ENCODE results near the gene IGHMBP2.
"Not testable (repeated sequence)": the region's sequence is repeated elsewhere in the genome, so short reads cannot be mapped to it uniquely, and the experiment has no call there.

IGHMBP2 gene

GRCh38 chr11:68961245-68961644 is 57.6 kb downstream of the IGHMBP2 start:
- no peak for DNase-seq (ENCODE audit: low spot score)

- peak; percentile 30 for DNase-seq (ENCODE audit: low spot score)
Measured at GRCh38 chr11:68962527-68963250, 59.0 kb downstream of the IGHMBP2 start.

GRCh38 chr11:68963779-68964178 is 60.1 kb downstream of the IGHMBP2 start:
- no peak for DNase-seq (ENCODE audit: low spot score)

DNA sequence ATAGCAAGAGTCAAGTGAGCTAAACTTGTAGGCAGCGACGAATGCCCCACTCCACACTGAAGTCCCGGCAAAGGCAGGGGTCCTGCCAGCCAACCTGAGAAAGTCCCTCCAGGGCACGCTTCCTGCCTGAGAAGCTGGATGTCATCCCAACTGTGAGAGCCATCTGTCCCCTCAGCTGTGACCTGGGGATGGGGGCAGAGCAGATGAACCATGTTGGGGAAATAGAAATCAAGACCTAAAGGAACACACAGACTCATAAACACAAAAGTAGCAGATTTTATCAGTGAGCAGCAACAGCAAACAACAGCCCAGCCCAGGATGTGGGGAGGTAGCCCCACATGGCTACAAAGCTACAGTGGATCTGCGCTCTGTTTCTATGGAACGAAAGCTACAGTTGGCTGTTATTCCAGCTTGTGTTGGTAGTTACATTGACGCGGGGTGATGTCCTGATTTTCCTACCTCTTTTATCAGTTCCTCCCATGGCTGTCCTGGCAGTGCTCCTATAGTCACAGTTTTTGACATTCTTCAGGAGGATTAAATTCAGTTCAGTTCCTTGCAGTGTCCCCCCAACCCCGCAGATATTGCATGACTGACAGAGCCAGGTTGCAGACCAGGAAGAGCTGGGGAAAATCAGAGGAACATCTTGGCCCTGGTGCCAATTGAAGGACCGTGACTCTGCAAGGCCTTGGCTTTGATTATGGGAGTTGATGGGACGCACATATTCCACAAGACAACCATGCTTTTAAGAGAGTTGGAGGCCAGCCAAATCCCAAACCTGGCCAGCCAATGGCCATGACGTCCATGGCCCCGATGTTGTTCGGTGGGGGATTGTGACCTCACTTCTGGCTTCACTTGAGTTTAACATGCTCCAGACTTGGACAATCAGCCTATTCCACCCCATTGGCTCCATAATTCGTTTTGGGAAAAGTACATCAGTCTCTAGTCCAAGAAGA is 62.5 kb downstream of the IGHMBP2 start:
- no peak for DNase-seq (ENCODE audit: low spot score)

- no peak for DNase-seq (ENCODE audit: low spot score)
Measured at GRCh38 chr11:68966894-68967780, 63.4 kb downstream of the IGHMBP2 start.

- DNase-seq (ENCODE audit: low spot score), result no peak
Measured at GRCh38 chr11:68968306-68969250, 64.9 kb downstream of the IGHMBP2 start.

DNA sequence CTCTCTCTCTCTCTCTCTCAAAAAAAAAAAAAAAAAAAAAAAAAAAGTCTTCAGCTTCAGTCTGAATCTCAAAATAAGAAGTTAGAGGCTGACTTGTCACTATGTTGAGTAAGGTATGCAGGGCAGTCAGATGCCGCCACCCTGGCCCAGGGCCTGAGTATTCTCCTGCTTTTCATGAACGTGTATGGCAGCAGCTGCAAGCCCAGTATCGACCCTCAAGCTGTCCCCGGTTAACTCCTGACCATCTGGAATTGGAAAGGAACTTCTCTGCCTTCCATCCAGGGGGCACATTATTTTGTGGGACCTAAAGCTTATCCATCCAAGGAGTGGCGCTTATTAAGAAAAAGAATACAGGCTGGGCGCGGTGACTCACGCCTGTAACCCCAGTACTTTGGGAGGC is 65.7 kb downstream of the IGHMBP2 start:
- DNase-seq (ENCODE audit: low spot score), result no peak

GRCh38 chr11:68970921-68971636 is 67.4 kb downstream of the IGHMBP2 start:
- no peak for DNase-seq (ENCODE audit: low spot score)

DNA sequence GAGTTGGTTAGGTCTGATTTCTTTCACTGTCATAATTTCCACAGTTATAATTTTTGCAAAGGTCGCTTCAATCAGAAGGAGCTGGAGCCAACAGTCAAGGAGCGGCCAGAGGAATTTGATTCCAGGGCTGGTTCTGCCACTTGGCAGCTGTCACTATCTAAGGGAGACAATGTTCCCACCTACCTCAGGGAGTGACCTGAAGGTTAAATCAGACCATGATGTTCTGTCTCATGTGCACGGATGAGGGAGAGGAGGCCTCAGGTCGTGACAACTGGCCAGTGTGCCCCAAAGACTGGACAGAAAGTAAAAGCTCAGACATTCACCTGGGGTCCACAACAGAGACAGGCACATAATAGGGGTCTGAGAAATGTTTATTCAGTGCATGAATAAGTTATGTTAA is 69.5 kb downstream of the IGHMBP2 start:
- no peak for DNase-seq (ENCODE audit: low spot score)

DNA sequence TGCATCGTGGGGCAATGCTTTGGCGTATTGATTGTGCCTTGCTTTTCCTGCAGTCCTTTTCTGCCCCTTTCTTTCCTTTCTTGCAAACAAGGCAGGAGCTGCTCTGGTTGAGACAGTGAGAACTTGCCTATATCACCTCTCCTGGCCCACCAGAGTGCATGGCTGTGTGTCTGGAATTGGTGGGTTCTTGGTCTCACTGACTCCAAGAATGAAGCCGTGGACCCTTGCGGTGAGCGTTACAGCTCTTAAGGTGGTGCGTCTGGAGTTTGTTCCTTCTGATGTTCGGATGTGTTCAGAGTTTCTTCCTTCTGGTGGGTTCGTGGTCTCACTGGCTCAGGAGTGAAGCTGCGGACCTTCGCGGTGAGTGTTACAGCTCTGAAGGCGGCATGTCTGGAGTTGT is 70.0 kb downstream of the IGHMBP2 start:
- not testable (repeated sequence) for DNase-seq (ENCODE audit: low spot score)

GRCh38 chr11:68974421-68975194 is 70.9 kb downstream of the IGHMBP2 start:
- DNase-seq (ENCODE audit: low spot score), result peak; percentile 29

DNA sequence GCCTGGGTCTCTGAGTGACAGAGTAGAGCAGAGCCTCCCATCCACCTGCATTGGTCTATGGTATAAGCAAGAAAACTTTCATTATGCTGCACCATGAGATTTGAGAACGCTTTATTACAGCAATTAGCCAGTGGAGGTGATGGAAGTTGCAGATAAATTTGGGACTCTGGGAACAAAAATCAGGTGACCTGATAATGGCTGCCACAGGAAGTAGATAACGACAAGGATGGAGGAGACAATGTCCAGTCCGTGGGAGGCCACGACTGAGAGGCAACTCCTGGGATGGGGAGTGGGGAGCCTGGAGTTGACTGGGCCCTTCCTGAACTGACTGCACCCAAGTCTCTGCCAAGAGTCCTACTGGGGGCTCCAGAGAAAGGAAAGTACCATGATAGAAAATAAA is 72.4 kb downstream of the IGHMBP2 start:
- no peak for DNase-seq (ENCODE audit: low spot score)

- DNase-seq (ENCODE audit: low spot score), result no peak
Measured at GRCh38 chr11:68976563-68976962, 72.9 kb downstream of the IGHMBP2 start.

DNA sequence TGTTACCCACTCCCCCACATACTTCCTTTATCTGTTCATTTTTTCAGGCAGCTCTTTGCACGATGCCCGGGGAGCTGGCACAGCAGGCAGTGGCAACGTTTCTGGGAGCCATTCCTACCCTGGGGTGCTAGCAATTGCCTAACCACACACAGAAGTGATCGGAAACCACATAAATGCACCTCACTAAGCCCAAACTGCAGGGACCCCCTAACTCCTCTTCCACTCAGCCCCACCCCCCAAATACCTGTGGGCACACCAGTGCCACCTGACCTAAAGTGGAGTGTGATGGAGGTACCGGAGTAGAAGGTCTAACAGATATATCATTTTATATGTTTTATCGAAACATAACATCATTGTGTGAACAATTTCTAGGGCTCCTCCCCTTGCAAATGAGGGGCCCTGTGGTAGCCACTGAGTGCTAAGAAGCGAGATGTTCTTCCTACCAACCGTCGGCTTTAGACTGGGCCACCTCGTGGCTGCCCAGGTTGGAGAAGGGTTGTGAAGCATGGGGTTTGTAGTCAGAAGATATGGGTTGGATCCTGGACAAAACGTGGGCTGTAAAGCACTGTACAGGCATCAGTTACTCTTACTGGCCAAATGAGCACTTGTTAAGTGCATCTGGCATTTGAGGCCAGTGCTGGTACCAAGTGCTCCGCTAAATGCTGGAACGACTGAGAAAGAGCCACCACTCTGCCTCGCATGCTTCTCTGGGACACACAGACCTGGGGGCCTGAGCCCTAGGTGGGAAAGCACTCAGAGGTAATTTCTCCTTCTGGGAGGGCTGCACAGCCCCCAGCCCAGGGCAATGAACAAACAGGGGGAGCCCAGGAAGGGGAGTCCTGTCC is 74.3 kb downstream of the IGHMBP2 start:
- DNase-seq (ENCODE audit: low spot score), result no peak

DNA sequence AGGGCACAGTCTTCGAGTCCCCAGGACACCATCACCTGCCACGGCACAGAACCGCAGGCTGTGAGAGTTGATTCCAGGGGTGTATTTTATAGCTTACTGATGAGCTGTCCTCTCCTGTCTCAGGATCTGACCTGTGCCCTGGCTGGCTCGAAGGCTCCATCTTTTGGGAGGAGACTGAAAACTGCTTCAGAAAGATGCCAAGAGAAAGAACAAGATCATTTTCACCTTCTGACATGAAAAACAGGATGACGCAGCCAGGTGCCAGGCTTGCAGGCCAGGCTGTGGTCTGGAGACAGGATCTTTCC is 74.9 kb downstream of the IGHMBP2 start:
- no peak for DNase-seq (ENCODE audit: low spot score)

DNA sequence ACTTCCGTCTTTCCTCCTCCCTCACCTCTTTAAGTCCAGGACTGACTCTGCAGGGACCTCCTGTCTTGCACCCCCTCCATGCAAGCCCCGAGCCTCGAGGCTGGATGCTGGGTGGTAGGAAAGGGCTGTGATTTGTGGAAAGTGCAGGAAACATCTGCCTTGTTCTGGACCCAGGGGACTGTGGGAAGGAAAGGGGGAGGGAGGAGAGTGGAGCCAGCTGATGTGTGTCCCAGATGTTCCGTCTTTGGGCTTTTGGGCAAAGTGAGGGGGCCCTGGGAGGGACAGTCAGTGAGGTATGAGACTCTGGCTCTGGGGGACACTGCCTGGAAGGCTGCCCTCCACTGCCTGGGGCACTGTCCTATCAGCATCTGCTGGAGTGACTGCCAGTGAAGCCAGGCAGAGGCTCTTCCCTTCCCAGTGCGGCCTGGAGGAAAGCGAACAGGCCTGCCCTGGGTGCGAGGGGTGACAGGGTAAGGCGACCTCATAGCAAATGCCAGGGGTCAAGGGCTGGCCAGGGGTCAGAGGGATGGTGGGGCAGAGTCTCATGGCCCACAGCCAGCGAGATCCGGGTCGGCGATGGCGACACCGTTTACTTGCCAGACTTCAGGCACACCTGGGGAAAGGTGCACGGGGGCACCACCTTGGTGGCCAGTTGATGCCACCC is 75.4 kb downstream of the IGHMBP2 start:
- no peak for DNase-seq (ENCODE audit: low spot score)

GRCh38 chr11:68979931-68980775 is 76.5 kb downstream of the IGHMBP2 start:
- DNase-seq (ENCODE audit: low spot score), result no peak

DNA sequence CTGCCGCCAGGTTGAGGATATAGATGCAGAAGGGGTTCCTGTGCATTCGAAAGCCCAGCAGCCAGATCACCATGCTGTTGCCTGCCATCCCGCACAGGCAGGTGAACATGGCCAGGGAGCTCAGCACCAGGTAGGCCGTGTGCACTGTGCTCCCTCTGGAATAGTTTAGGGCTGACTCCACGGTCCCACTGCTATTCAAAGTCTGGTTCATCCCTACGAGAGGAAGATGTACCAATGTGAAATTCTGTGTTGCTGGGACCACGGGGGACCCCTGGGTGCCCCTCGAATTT is 77.0 kb downstream of the IGHMBP2 start, which contains the start of gene MRGPRD:
Gene MRGPRD, minus strand, starts transcription at position 211 of the 290 bp plus-strand sequence. Its CDS starts 0 bp downstream, at position 211.
- DNase-seq (ENCODE audit: low spot score), result no peak
